GM19035 (cell line): ENCODE results near the gene SKIDA1.

Experiments used
- ATAC-seq: cut with Tn5 transposase; IDR thresholded peaks from one replicate; pipeline ENCODE4 v1.9.1; 2021; ENCODE audit not compliant: unreplicated experiment

SKIDA1 gene

DNA sequence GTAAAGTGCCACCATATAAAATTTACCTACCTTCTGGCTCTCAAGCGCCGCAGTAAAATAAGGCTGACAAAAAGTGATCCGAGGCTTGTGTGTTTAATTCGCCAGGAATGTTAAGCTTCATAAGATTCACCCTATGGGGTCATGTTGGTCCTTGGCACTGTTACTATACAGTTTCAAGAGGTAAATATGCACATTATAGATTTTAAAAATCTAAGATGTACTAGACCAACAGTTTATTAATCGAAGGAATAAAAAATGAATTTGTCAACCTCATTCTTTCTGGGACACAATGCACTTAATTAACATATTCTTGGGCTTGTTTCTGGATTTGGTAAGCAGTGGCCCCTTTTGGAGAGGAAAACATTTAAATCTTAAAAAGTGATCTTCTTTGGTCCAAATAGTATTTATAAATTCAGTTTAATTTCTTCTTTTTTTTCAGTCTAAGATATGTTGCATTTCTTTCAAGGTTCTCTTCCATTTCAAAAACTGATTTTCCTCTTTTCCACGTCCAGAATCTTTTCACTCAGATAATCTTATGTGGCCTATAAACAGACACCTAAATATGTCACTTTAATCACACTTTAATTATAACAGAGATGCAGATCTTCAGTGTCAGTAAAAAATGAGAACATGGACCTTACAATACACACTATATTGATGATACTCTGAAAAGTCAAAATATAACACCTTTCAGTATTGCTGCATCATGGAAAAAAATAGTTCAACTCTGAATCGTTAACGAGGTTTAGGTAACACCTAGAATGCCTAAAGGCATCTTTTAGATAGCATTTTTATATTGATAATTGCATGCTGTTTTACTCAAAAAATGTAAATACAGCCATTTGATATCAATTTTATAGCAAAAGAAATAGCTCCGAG lies 3.8 kb upstream of the SKIDA1 start:
- ATAC-seq = no peak

DNA sequence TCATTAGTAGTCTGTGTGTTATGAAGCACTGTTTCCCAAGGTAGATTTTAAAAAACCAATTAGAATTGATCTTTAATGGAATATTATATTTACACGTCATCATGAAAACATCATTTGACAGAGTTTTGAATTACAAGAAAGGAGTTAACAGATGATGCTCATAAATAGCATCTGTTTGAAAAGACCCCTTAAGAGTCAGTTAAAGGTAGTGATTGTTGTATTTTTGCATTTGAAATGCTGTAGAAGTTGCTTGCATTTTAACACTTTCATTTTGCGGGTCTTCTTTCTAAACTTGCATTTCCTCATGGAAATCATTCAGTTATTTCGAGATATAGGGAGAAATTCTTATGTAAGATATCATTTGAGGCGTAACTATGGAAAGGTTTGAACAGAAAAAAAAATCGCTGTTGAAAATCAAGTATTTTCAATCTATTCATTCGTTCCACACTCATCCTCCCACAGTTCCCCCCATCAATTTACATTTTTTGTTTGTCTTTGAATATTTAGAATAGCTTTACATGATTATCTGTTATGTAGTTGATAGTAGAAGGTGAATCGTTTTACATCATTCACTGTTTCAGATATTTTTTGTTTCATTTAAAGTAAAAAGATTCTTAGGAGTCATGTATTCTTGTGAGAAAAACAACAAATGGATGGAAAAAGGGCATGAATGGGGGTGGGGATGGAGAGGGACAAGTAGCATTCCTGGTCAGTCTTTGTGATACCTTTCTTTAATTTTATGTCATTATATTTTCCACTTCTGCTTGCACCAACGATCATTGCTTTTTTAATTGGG lies 3.0 kb upstream of the SKIDA1 start:
- ATAC-seq = no peak

DNA sequence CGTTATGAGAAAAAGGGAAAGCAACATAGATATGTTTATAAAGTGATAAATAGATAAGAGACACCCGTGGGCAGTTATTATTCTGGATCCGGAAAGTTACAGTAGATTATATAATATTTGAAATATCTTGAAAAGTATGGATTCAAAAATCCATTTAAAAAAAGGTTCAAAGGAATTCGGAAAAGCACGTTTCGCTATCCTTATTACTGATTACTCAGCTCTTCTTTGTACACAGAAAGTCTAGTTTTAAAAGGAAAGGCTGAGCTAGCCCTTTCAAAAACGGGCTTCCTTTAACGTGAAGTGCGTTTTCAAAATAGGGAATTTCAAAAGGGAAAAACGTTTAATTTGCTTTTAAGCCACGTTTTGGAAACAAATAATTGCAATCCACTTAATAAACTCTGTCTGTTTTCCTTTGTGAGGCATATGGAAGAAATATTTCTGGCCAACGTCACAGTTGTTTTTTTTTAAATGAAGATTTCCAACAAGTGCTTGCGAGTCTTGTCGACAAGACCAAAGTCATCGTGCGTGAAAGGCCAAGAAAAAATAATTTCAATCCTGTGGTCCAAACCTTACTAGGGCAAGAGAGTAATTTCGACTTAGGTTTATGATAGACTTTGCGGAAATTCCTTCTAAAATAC lies 2.2 kb upstream of the SKIDA1 start:
- ATAC-seq = no peak

DNA sequence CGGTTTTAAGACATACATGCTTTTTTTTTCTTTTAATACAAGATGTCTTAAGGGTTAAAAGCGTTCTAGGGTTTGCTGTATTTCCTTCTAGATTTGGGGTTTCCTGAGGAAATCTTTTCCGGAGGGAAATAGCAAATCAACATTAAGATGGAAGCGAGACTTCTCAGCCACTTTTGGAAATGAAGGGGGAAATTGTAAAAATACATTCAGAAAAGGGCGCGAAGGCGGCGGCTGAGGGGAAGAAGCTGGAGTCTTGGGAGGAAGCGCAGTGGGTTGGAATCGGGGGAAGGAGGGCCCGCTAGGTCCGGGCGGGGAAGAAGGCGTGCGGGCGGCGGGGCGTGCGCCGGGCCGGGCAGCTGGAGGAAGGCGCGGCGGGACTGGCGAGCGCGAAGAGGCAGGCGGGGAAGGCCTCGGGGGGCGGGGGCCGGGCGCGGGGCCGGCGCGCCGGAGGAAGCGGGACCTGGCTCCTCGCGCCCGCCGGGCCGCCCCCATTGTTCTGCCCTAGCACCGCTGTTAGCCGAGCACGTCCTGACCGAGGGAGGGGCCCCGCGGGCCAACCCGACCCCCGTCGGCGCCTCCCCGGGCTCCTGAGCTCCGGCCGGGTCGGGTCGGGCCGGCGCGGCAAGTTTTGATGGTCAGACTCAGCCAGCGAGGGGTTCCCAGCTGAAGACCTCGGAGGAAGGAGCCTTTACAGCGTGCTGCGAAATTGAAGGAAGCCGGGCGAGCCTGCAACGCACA lies 1.5 kb upstream of the SKIDA1 start:
- no peak for ATAC-seq

DNA sequence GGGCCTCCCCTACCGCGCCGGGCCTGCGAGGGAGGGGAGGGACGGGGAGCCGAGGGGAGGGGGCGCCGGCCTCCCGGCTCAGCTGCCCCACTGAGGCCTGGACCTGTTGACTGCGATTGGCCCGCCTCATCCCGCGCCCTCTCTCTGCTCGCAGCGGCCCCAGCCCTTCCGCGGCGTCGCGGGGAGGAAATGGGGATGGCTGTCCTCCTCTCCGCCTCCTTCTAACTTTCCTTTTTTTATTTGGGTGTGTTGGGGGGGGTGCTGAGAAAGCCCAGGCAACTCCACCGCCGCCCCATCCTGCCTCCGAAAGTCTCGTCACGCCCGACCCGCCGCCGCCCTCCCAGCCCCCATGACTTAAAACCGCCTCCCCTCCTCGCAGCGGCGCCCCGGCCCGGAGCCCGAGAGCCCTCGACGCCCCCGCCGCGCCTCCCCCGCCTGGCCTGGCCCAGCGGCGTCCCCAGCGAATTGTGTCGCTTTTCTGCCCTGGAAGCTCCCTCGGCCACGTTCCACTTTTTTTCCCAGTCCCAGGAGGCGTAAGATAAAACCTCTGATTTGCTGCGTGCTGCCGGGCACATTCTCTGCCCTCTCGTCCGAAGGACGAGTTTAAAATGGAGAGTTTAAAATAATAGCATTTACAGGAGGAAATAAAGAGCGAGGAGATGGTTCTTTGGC lies 842 bp upstream of the SKIDA1 start:
- ATAC-seq = peak; percentile 46

DNA sequence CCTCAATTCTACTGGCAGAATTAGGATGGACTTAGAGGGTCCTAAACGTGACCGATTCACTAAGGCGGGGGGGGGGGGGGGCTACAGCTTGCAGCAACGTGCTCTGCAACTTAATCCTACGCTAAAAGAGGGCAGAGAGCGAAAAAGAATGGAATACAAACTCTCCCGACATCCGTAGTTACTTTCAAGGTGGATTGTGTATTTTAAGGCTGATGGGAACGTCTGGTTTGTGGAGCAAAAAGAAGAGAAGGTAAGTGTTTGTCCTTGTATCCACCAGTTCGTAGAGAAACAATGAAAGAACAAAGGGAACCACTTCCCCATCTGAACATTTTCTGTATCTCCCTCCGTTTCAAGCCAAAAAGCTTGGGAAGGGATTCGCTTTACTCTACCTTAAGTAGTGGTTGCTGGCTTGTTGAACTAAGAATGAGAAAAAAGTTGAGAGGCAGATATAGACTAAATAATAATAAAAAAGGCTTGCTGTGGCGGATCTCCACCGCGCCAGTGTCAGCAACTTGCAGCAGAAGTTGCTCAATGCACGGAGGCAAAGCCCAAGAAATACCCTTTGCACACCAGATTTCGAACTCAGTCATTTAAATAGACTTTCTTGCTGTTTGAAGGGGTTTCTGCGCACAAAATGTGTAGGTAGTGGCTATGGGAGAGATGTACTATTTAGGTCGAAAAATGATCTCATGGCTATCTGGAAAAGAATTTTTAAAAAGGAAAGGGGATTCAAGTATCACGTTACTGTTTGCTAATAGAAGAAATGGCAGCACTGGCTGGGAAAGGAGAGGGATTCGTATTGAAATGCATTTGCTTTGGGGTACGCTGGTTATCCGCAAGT lies 736 bp downstream of the SKIDA1 start:
- ATAC-seq = no peak

DNA sequence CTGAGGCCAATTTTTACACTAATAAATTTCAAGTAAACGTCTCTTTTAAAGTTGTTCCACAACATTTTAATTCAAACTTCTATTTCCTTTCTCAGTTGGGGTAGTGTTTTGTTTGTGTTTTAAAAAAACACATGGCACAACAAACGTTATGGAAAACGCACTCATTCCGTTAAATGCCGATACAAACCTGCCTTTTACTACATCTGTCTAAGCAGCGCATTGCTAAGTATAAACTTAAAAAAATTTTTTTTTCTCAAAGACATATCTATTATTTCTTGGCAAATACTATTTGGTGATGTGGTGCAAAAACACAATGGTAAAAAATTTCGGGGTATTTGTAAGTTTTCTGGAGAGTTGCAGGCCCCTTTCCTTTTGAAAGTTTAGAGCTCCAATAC lies 1.4 kb downstream of the SKIDA1 start:
- ATAC-seq = no peak

DNA sequence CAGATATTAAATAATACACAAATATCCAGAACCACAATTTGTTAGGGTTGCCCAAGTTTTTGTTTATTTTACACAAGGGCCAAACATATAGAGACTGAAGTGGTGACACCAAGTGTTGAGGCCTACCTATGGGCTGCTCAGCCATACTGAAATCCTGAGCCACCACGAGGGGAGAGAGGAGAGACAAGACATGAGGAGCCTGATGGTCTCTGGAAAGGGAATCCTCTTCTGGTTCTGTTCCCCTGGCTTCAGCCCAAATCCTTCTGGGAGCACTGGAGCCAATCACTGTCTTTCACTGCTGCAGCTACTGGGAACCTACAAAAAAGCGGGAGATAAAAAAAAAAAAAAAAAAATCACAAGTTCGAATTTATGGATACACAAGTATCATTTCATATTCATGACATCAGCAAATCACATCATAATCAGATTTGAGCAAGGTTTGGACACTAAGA lies 1.9 kb downstream of the SKIDA1 start:
- no peak for ATAC-seq

DNA sequence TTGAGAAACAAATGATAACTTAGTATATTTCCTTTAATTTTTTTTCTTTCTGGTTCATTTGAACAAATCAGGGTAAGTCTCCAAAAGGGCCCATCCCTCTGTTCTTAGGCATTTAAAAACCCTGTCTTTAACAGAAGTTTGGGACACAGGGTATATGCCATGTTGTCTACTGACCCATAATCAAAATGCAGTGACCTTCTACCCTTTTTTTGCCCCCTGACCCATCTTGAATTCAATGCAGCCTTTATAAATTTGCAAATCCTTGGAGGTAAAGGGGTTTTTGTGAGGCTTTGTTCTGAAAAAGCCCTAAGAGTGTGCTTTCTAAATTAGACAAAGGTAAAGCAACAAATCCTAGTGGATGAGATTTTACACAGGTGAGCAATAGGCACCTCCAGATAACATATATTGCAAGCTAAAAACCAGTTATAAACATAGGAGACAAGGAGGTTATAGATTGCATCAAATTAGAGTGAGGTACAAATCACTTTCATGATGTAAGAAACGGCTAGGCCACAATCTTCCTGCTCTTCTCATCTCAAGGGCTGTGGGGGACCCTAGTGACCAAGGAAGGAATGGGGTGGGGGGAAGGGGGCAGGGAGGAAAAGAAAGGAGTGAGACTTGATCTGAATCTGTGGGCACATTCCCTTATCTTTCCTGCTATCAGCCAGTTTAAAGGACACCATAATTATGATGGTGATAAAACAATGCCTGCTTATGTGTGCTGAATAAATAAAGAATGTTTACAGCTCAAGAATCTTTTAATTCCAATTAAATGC lies 2.7 kb downstream of the SKIDA1 start:
- no peak for ATAC-seq

DNA sequence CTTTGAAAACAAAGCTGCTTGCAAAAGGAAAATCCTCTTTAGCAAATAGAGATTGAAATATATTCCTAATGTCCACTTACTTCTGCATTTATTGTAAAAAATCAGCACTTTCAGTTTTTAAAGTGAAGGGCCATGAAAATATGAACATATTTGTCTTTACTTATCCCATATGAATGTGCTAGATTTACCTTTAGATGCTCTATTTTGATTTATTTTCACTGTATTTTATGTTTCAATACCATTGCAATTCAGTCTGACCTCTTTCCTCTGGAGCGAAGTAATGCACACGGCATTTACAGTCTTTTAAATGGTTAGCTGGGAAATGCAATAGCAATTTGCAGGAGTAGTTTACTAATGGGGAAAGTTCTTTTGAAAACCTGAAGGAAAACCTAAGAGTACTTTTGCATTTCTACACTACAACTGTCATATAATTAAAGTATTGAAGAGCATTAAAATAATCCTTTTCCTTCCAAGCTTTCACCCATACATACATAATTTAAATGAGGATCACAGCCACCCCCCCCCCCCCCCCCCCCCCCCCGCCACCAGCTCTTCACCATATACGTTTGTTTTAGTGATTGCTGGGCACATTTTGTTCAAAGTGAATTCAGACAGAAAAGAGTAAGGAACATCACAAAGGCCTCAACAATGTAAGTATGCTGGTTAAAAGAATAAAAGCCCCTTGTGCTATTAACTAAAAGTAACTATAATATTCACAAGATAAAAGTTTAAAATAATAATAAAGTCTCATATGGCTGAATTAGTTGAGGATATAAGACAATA lies 3.5 kb downstream of the SKIDA1 start:
- no peak for ATAC-seq

DNA sequence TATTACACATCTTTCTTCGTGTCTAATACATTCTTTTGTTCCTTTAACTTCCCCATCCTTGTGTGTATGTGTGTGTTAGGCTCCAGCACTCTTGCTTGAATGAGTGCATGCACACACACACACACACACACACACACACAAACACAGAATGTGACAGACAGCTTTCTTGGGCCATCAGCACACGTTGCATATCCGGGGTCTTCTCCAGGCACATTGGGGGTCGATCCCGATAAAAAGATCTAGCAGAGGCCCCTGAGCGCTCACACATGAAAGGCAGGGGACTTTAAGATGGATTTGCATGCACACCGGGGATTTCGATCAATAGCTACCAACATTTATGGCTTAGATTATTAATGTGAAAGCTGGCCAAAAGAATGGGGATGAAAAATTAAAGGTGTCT lies 4.5 kb downstream of the SKIDA1 start:
- ATAC-seq = no peak

DNA sequence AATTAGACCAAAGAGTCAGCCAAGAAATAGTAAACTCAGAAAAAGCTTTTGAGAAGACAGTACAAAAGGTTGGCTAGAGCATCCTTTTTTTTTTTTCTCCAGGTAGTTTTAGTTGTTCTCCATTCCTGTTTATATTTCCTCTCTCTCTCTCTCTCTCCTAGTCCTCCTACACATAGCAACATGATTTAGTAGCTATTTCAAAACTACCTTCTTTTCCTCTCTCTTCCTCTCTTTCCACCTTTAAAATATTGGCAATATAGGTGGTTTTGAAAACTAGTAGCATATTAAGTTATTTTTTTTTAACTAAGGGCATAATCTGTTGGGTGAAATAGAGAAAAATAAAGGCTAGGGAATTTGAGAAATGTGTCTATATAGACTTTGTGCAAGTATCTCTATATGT lies 5.0 kb downstream of the SKIDA1 start:
- no peak for ATAC-seq

DNA sequence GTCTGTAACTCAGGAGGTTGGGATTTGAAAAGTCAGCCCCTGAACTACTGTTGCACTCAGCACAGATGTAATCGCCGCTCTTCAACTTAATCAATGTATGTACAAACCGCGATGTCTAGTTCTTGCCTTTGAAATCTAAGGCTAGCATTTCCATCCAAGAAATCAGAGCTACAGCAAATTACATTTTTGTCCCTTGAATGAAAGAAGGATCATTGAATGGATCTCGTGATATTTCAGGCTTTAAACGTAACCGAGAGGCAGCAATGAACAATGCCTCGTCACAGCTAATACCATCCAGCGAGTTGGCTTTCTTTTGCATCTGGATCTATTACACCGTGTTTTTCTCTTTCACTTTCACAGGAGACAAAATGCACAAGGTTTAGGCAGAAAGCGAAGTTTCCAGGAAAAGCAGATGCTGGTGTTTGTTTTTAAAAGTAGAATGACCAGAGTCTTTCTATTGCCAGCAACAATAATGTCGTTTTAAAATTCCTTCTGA lies 5.5 kb downstream of the SKIDA1 start:
- ATAC-seq = no peak

DNA sequence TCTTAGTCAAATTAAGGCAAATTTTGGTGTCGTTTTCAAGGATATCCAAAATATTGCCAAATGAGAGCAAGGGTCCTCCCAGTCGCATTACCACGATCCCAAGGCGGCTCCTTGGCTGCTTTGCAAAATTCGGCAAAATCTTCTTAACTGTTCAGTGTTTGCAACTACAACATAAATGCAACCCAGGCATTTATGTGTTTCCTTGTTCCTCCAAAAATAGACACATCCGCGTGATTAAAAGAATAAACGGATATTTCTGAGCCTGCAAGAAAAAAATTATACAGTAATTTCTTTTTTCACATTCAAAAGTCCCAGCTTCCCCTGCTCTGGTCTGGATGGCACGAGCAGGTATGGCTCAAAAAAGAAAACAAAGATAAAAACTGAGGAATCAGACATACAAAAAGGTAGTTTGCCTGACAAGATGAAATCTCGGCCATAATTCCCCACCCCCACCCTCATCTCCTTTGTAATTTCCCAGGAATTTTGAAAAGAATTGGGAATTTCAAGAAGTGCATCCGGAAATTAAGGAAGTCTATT lies 6.0 kb downstream of the SKIDA1 start:
- no peak for ATAC-seq

DNA sequence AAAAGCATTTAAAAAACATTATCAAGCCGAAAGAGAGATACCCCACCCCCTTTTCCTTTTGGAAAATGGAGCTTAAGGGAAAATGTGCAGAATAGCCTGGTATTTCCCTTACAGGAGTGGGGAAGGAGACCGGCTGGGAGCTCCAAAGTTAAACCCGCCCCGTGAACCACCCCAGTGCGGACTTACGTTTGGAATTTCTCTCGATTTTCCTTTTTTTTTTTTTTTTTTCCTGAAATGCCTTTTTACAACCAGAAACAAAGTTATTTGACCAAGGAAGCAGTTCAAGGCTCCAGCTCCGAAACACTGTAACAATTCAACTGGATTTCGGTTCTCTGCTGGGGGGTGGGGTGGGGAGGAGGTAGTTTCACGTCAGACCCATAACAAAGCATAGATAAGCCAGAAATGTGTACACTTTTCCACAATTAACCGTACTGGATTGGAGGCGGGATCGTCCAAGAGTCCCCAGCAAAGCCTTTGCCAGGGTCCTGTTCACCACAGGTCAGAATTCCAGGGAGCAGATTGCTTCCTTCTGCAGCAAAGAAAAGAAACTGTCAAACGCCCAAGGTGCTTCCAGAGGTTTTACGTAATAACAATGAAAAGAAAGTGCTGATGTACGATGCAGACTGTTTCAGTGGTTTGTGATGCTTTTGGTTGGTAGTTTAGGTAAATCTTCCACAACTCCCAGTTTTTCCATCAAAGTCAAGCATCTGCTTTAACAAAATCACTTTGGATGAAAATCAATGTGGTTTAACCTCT lies 6.7 kb downstream of the SKIDA1 start:
- no peak for ATAC-seq

DNA sequence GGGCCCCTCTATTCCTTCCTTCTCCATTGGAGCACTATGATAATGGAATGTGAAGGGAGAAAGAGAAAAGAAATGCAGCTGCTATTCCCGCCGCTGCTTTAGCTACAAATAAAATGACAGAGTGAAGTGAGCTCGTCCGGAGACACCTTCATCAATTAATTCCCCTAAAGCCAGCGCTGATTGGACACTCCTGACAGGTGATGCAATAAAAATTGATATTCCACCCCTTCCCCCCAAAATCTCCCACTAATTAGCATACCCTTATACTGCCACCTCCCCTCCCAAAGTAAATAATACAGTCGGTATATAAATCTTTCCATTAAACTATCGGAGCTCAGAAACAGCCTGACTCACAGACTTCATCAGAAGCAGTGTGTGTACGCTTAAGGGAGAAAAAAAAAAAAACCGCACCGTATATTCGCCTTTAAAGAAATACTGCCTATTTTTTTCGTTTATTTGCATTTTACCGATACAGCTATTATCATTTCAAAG lies 7.3 kb downstream of the SKIDA1 start:
- ATAC-seq = no peak
